PFSK-1 (cell line): ENCODE results near the gene CXCL17.

ENCODE experiments used
- POLR2AphosphoS5 ChIP-seq: IDR thresholded peaks from 2 replicates; pipeline ENCODE4 v1.6.1; 2012; ENCODE audit warnings: low read depth, mild to moderate bottlenecking, control low read depth, low read length, moderate library complexity
- REST ChIP-seq, 2 experiments: IDR thresholded peaks; 2 replicates each; pipeline versions ENCODE4 v1.6.1 to v1.8.0; 2011 to 2012; ENCODE audit warnings: low read depth in 2 of 2, low read length in 2 of 2, control low read depth in 1 of 2, inconsistent platforms in 1 of 2, mild to moderate bottlenecking in 1 of 2, moderate library complexity in 1 of 2; ENCODE audit not compliant: insufficient read depth in 1 of 2

GRCh38 chr19:42400404-42400803 is 42.3 kb downstream of the CXCL17 start:
- TF ChIP-seq POLR2AphosphoS5, result no peak
- no peak for TF ChIP-seq REST (IDR thresholded peaks at IDR 0.05; ENCODE audit: insufficient read depth in 1 of 2, low read depth in 2 of 2, low read length in 2 of 2)
